Muscle of arm (tissue), 12 donors: ENCODE measurements around the gene VPS11. TPM values are rescaled to one million over a fixed set of nuclear protein-coding genes. Genes with fewer than 3 reads are reported as not detected.
"Not testable (repeated sequence)": the region's sequence is repeated elsewhere in the genome, so short reads cannot be mapped to it uniquely, and the experiment has no call there.

Source experiments
- DNase-seq: peaks from one replicate; pipeline ENCODE4 v3.0.0-alpha.2; 2013
- polyA plus RNA-seq, 12 donors: library from polyadenylated mRNA; unstranded; fragments of 120-200 nt; gene quantifications; one replicate each; pipeline ENCODE4 v1.2.1, GENCODE V29; 2013; ENCODE audit not compliant: insufficient read length in 12 of 12

VPS11 gene
- polyA plus RNA-seq, 12 donors, result 23.7 to 46.6 (median 31.5) TPM; not detected in 1

- DNase-seq, result peak; percentile 95
These were observed 34.3 kb downstream of the VPS11 start, which contains the start of gene DPAGT1 for GRCh38 chr11:119101759-119102423. Gene DPAGT1, minus strand, starts transcription at chr11:119101853. Its CDS starts 198 bp downstream, at chr11:119101655.

- DNase-seq, result not testable (repeated sequence)
These were observed 35.6 kb downstream of the VPS11 start for GRCh38 chr11:119103161-119103664.

DNA sequence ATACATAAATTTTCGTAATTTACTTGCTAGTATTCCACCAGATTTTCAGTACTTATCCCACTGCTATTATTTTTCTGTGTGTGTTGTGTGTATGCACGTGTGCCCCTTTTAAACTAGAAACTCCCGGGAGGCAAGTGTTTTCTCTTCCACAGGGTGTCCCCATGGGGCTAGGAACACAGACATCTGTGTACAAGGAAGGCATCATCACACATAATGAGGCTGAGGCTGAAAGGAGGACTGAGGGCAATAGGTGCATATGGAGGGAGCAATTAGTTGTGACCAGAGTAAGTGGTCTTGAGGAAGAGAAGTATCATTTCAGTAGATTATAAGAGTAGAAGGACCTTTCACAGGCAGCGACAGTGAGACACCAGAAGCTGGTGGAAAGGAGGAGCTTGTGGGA is 36.2 kb downstream of the VPS11 start:
- no peak for DNase-seq

GRCh38 chr11:119106564-119107537 is 39.2 kb downstream of the VPS11 start, which contains the start of gene C2CD2L:
Gene C2CD2L, plus strand, starts transcription at chr11:119107344. Its CDS starts 398 bp downstream, at chr11:119107742.
- DNase-seq, result peak; percentile 91

GRCh38 chr11:119107538-119108145 is 40.0 kb downstream of the VPS11 start:
- DNase-seq, result no peak

DNA sequence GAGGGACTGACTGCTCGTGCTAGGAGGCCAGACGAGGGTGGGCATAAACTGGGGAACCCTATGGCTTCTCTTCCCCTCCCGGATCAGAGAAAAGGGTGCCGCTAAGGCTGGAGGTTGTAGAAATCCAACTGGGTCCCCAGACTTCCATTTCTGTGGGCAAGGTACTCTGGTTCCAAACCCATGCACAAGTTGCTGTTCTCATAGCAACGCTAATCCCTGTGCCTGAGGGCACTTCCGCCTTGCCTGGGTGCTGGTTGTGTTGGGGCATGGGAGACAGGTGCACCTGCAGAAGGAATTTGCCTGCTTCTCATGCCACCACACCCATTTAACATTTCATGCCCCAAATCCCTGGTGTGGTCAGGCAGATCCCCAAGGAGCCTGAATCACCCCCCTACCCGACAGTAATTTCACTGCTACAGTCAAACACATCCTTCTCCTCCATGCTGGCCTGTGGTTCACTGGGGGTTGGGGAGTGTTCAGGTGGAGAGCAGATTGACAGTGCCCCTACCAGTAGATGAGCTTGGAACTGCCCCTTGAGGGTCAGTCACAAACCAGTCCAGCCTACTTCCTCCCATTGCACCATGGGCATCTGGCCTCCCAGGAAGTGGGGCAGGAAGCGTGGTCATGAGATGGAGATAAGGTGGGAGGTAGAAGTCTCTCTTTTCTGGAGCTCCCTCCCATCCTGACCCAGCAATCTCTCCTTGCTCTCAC is 40.7 kb downstream of the VPS11 start:
- DNase-seq, result no peak

GRCh38 chr11:119108857-119109221 is 41.2 kb downstream of the VPS11 start:
- DNase-seq, result no peak

DNA sequence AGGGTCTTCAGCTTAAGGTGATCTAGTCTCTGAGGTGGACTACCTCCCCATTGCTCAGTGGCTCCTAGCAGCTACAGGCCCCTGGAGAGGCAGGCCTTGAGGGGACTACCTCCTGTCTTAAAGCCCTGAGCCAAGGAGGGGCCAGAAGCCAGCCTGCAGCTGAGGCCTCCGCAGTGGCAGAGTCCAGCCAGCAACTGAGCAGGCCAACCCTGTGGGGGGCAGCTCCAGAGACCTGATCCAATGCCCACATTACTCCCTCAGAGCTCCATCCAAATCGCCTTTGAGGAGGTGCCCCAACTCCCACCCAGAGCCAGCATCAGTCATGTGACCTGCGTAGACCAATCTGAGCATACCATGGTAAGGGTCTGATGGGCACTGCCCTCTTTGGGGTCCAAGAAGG is 42.2 kb downstream of the VPS11 start:
- no peak for DNase-seq

- no peak for DNase-seq
These were observed 42.8 kb downstream of the VPS11 start for GRCh38 chr11:119110439-119110838.

DNA sequence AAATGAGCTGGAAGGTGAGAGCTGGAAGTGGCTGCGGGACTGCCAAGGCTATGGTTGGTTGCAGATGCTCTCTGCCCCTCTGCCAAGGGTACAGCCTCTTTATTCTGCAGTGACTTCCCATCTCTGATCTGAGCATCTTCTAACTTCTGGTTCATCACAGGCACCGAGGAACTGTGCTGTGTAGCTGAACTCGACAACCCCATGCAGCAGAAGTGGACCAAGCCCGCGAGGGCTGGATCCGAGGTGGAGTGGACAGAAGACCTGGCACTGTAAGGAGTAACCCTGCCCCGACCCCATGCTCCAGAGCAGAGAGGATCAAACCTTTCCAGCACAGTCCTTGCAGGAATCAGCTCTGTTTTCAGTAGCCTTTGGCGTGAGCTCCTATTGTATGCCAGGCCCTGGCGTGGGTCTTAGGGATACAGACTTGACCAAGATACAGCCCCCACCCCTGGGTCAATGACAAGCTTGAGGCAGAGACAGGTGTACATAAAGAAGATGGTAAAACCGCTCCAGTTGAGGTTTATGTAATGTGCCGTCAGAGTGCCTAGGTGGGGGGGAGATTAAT is 43.8 kb downstream of the VPS11 start:
- no peak for DNase-seq

DNA sequence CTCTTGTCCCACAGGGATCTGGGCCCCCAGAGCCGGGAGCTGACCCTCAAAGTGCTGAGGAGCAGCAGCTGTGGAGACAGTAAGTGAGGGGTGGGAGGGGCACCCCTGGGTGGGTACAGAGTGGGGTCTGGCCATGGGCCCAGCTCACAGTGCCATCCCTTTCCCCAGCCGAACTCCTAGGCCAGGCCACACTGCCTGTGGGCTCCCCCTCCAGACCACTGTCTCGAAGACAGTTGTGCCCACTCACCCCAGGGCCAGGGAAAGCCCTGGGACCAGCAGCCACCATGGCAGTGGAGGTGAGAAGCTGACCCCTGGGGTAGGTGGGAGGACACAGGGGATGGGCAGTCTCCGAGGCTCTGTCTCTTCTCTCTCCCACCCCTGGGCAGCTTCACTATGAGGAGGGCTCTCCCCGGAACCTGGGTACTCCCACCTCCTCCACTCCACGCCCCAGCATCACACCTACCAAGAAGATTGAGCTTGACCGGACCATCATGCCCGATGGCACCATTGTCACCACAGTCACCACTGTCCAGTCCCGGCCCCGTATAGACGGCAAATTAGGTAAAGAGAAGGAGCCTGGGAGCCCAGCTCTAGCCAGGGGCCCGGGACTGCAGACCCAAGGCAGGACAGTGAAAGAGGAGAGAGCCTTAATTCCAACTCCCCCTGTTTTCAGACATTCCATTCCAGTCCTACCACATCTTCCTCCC is 44.8 kb downstream of the VPS11 start:
- no peak for DNase-seq

- DNase-seq, result no peak
These were observed 46.1 kb downstream of the VPS11 start for GRCh38 chr11:119113716-119114115.

GRCh38 chr11:119114351-119114750 is 46.7 kb downstream of the VPS11 start:
- no peak for DNase-seq

- DNase-seq, result no peak
These were observed 48.0 kb downstream of the VPS11 start for GRCh38 chr11:119115484-119116234.

DNA sequence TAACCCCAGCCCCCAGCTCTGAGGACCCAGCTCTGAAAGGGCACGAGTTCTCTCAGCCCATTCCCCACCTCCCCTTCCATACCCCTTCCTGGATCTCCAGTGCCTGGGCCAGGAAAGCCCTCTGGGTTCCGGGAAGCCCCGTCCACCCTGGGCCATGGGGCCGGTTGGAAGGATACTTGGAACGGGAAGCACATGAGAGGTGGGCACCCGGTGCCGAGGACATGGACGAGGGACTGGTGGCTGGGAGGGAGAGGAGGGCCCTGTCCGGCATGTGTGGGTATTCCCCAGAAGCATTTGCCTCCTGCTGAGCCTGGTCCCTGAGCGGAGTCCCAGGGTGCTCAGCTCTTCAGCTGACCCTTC is 48.6 kb downstream of the VPS11 start:
- no peak for DNase-seq

DNA sequence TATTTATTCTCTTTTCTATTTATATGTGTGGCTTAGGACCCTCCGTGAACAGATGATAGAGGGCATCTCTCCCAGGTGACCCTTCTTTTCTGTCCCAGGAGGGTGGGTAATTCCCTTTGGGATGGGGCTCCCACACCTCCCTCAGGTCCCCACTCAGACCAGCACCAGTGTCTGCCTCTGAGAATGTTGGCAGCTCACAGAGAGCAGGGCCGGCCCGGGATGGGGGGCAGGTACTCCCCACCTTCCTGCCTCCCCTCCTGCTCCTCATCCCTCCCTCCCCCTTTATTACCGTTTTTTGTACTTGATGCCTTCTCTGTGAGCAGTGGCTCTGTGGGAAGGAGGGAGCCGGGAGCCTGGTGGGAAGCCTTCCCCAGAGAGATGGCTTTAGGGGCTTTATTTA is 49.0 kb downstream of the VPS11 start:
- DNase-seq, result no peak

DNA sequence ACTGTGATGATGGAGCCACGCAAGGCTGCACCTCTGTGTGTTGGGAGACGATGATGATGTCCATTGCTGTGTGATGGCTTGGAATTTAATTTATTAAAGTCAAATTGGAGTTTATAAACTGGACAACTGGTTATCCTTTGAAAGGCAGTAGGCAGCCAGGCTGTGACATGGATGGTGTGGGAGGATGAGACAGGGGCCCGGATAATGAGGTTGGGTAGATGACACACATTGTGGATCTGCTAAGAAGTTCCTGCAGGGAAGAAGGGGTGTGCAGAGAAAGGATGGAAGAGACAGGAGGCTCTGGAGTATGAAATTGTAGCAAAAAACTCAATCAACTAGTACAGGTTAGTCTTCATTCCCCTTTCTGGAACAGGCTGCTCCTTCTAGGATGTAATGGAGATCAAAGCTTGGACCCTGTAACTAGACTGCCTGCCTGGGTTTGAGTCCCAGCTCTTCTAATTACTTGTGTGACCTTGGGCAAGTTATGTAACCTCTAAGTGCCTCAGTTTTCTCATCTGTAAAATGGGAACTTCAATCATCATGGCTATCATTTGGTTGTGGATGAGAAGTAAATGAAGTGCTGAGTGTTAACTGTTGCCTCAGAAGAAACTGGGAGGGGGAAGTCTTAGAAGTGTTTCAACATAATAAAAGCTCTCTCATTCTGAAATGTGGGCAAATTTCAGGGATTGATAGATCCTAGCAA is 49.5 kb downstream of the VPS11 start:
- no peak for DNase-seq

DNA sequence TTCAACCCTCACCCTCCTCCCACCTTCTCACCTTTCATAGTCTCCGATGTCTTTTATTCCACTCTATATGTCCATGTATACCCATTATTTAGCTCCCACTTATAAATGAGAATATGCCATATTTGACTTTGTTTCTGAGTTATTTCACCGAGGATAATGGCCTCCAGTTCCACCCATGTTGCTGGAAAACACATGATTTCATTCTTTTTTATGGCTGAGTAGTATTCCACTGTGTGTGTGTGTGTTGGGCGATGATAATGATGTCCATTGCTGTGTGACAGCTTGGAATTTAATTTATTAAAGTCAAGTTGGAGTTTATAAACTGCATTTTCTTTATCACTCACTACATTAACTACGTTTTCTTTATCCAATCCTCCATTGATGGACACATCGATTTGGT is 50.6 kb downstream of the VPS11 start:
- DNase-seq, result no peak

- DNase-seq, result no peak
These were observed 51.3 kb downstream of the VPS11 start for GRCh38 chr11:119118946-119119345.
